ENCODE results near the gene GRAP. TPM values are rescaled to one million over a fixed set of nuclear protein-coding genes. Genes with fewer than 3 reads are reported as not detected.

The GRAP gene
- total and polyA plus RNA-seq, 9 donors = 0.61 to 7.2 (median 2.5) TPM

DNA sequence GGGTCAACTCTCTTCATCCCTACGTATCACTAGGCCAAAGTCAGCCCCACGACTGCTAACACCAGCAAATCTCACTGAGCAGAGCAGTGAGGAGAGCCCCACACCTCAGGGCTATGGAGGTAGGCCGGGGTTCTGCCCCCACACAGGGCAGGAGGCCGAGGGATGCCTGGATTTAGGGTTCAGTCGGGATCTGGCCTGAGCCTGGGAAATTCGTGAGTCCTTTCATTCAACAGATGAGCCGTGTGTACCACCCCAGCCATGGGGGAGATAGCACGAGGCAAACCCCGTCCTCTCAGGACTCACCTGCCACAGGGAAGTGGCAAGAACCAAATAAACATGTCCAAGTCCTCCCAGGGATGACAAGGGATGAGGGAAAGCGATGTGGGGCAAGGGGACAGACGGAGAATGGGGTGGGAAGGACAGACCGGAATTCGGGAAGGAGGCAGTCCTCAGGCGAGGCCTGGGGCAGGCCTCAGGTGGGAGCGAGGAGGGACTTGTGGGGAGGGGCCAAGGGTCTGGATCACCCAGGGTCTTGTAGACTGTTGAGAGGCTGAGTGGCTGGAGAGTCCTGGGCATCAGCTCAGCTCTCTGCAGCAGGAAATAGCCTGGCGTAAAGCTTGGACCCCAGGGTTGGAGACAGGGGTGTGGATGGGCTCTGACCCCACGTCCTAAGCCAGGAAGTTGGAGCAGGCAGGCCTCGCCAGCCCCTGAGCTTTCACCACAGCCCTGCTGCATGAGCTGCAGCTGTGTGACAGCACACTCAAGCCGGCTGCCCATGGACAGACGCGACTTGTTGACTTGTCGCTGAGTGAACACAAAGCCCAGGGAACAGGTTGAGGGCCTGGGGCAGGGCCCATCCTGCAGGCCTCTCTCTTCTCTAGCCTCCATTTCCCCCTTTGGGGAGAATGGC, 34.3 kb downstream of the GRAP start:
- 92 to 93% (median 93%) methylated on average over 22 of the region's 22 CpGs for WGBS, 3 donors
- intact Hi-C loops (cut with DNase I) = no loop called here

GRCh38 chr17:19011581-19011980, 35.2 kb downstream of the GRAP start:
- Histone ChIP-seq H3K36me3 (no peaks in the 10 kb centered on the region), H3K4me3 (no peak overlapping the region), H3K27ac (no peak overlapping the region), H3K4me1 (ENCODE audit: insufficient read depth) (no peaks in the 10 kb centered on the region), H3K27me3 (no peaks in the 10 kb centered on the region), H3K9me3 (no peaks in the 10 kb centered on the region)
- no peak for TF ChIP-seq CTCF (IDR thresholded peaks at IDR 0.05)
- DNase-seq = no peak
- 83 to 91% (median 85%) methylated on average over 6 of the region's 6 CpGs for WGBS, 3 donors
- intact Hi-C loops (cut with DNase I) = no loop called here

More for the DNA sequence above, 34.3 kb downstream of the GRAP start:
- TF ChIP-seq EP300 (IDR thresholded peaks at IDR 0.05) (no peak), POLR2A (IDR thresholded peaks at IDR 0.05) (no peak), CTCF (IDR thresholded peaks at IDR 0.05) (no peak)
- no peak for DNase-seq
- H3K4me1 ChIP-seq (ENCODE audit: insufficient read depth) = no peaks in the 10 kb centered on the region
- no peak overlapping the region for H3K27ac ChIP-seq
- H3K9me3 ChIP-seq = no peaks in the 10 kb centered on the region
- H3K36me3 ChIP-seq = no peaks in the 10 kb centered on the region
- H3K27me3 ChIP-seq = no peaks in the 10 kb centered on the region
- no peak overlapping the region for H3K4me3 ChIP-seq

DNA sequence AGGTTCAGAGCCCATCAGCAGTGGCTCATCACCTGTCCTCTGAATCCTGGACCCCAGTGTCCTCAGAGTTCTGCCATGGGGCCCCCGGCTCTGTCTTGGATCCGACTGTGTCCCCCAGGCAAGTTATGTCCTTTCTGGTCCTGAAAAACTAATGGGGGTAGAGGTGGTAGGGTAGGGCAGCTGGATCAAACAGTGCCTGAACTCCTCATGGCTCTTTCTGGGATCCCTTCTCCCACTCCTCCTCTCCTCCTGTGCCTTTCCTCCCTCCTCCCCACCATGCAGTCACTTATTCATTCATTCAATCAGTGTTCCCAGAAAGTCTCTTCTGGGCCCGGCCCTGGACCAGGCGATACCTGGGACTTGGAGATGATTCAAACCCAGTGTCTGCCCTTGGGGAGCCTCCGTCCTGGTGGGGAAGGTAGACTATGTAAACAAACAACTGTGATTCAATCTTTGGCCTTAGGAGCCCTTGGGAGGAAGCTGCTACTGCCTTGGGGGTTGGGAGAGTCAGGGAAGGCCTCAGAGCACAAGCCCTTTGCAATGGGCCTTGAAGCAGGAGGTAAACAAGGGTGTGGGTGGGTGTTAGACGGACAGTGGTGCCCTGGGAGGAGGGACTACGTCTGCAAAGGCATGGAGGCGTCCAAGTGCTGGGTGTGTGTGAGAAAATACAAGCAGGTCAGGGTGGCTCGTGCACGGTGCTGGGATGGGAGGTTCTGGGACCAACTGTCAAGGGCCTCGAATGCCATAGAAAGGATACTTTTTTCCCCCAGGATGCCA, 35.8 kb downstream of the GRAP start:
- Histone ChIP-seq H3K27me3 (no peaks in the 10 kb centered on the region), H3K4me3 (no peak overlapping the region), H3K27ac (no peak overlapping the region), H3K36me3 (no peaks in the 10 kb centered on the region), H3K4me1 (ENCODE audit: insufficient read depth) (no peaks in the 10 kb centered on the region), H3K9me3 (no peaks in the 10 kb centered on the region)
- WGBS, 3 donors = 54 to 67% (median 65%) methylated on average over 11 of the region's 11 CpGs
- TF ChIP-seq EP300 (IDR thresholded peaks at IDR 0.05) = no peak
- TF ChIP-seq CTCF (IDR thresholded peaks at IDR 0.05) = no peak
- TF ChIP-seq POLR2A (IDR thresholded peaks at IDR 0.05) = no peak
- no peak for DNase-seq
- intact Hi-C loops (cut with DNase I) = no loop called here

- intact Hi-C loops (cut with DNase I) = no loop called here
- Histone ChIP-seq H3K4me3 (no peak overlapping the region), H3K9me3 (no peaks in the 10 kb centered on the region), H3K27me3 (no peaks in the 10 kb centered on the region), H3K4me1 (ENCODE audit: insufficient read depth) (no peaks in the 10 kb centered on the region), H3K36me3 (no peaks in the 10 kb centered on the region), H3K27ac (no peak overlapping the region)
- DNase-seq = no peak
- TF ChIP-seq CTCF (IDR thresholded peaks at IDR 0.05) (no peak), POLR2A (IDR thresholded peaks at IDR 0.05) (no peak), EP300 (IDR thresholded peaks at IDR 0.05) (no peak)
- WGBS, 3 donors = 89 to 94% (median 92%) methylated on average over 12 of the region's 12 CpGs
Observed at GRCh38 chr17:19009970-19010369, 36.8 kb downstream of the GRAP start.

All from ovary (tissue), 9 donors.